Endodermal cell (in vitro differentiated cells): ENCODE data around the gene DLG2. TPM values are rescaled to one million over a fixed set of nuclear protein-coding genes. Genes with fewer than 3 reads are reported as not detected.

ENCODE experiments used
- DNase-seq: peaks from one replicate; pipeline ENCODE4 v3.0.0-alpha.2; 2017
- H3K27ac ChIP-seq: 2 replicates; pipeline ENCODE4 v1.5.1; 2013; ENCODE audit warnings: mild to moderate bottlenecking, low read depth, low read length, moderate library complexity
- H3K27me3 ChIP-seq: 2 replicates; pipeline ENCODE4 v1.6.1; 2013; ENCODE audit warnings: mild to moderate bottlenecking, low read length, moderate library complexity; ENCODE audit not compliant: insufficient read depth, control insufficient read depth, poor library complexity, severe bottlenecking
- H3K36me3 ChIP-seq: 2 replicates; pipeline ENCODE4 v1.7.0; 2013; ENCODE audit warnings: mild to moderate bottlenecking, low read length, moderate library complexity; ENCODE audit not compliant: control insufficient read depth, insufficient read depth
- H3K4me1 ChIP-seq: one replicate; pipeline ENCODE4 v1.7.0; 2013; ENCODE audit warnings: low read length; ENCODE audit not compliant: control insufficient read depth, insufficient read depth
- H3K4me3 ChIP-seq: 2 replicates; pipeline ENCODE4 v1.5.1; 2013; ENCODE audit warnings: mild to moderate bottlenecking, low read length, moderate library complexity
- H3K9ac ChIP-seq: 2 replicates; pipeline ENCODE4 v1.6.1; 2013; ENCODE audit warnings: mild to moderate bottlenecking, low read length, moderate library complexity; ENCODE audit not compliant: poor library complexity, severe bottlenecking; ENCODE audit errors: extremely low read depth
- H3K9me3 ChIP-seq: 2 replicates; pipeline ENCODE4 v1.6.1; 2013; ENCODE audit warnings: mild to moderate bottlenecking, low read length, moderate library complexity; ENCODE audit not compliant: control insufficient read depth
- H3K27ac Mint-ChIP-seq: 2 replicates; pipeline ENCODE4 v1.8.0; 2020; ENCODE audit warnings: mixed read lengths
- H3K27me3 Mint-ChIP-seq: 2 replicates; pipeline ENCODE4 v1.8.0; 2021; ENCODE audit warnings: mild to moderate bottlenecking, mixed read lengths; ENCODE audit not compliant: insufficient read depth
- H3K36me3 Mint-ChIP-seq: 2 replicates; pipeline ENCODE4 v1.8.0; 2020; ENCODE audit warnings: low read depth, mixed read lengths
- H3K4me1 Mint-ChIP-seq: 2 replicates; pipeline ENCODE4 v1.8.0; 2020; ENCODE audit warnings: mixed read lengths
- H3K4me3 Mint-ChIP-seq: 2 replicates; pipeline ENCODE4 v1.8.0; 2020; ENCODE audit warnings: mild to moderate bottlenecking, moderate library complexity, mixed read lengths
- H3K9me3 Mint-ChIP-seq: 2 replicates; pipeline ENCODE4 v1.8.0; 2020; ENCODE audit warnings: mild to moderate bottlenecking, mixed read lengths
- WGBS, 2 experiments: methylation state at CpG; one replicate each; pipeline versions ENCODE4 v1.1.5 to v1.1.7; 2013; ENCODE audit warnings: missing lambda C conversion rate in 2 of 2, mixed read lengths in 1 of 2; ENCODE audit not compliant: insufficient coverage in 1 of 2, insufficient read length in 1 of 2; 5-methylcytosine and 5-hydroxymethylcytosine counted together
- total RNA-seq, 2 donors: library from RNA; stranded (reverse); fragmentation: NEBNext Ultra II Directional in 1 of 2; extraction: Animal tissue kit (Norgen Biotek cat#: 25700) in 1 of 2; gene quantifications; 2 replicates in 1 of 2; 3 replicates in 1 of 2; pipeline ENCODE4 v1.2.1, GENCODE V29; 2021
- TF ChIP-seq, protein P1 (sequence below): fragments of 200-600 bp; sonication (generic); conservative IDR thresholded peaks from 2 replicates; pipeline ENCODE4 v1.5.0; 2021; ENCODE audit warnings: antibody characterized with exemption, mild to moderate bottlenecking

DLG2 gene
- total RNA-seq, 2 donors from 2014 or later = 9.6 to 10.6 TPM

DNA sequence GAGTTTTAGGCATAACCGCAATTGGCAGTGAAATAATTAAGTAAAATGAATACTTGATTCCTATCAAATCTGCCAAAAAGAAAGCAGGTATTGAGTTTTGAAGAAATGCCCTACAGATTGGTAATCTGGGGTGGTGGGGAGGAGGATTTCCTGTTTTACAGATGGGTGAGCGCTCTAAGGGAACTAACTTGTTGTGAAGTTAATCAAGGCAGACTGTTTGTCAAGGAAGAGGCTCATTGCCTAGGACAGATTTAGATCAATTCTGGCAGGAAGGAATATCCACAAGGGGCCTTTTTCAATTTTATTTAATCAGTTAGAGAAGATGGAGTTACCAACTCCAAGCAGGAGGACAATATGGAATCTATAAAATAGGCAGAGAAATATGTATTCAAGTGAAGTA is 2069.5 kb downstream of the DLG2 start:
- no peak overlapping the region for H3K9ac ChIP-seq
- no peaks in the 10 kb centered on the region for H3K27me3 Mint-ChIP-seq
- no peak overlapping the region for H3K27ac Mint-ChIP-seq
- WGBS, 2 experiments = 86 to 88% methylated on average over 2 of the region's 2 CpGs
- H3K4me3 Mint-ChIP-seq = no peak overlapping the region
- H3K4me1 Mint-ChIP-seq = peaks cover 20% of the 10 kb centered on the region
- H3K4me3 ChIP-seq = no peak overlapping the region
- H3K9me3 Mint-ChIP-seq = no peaks in the 10 kb centered on the region
- no peaks in the 10 kb centered on the region for H3K4me1 ChIP-seq
- DNase-seq = no peak
- TF ChIP-seq, protein P1, sequence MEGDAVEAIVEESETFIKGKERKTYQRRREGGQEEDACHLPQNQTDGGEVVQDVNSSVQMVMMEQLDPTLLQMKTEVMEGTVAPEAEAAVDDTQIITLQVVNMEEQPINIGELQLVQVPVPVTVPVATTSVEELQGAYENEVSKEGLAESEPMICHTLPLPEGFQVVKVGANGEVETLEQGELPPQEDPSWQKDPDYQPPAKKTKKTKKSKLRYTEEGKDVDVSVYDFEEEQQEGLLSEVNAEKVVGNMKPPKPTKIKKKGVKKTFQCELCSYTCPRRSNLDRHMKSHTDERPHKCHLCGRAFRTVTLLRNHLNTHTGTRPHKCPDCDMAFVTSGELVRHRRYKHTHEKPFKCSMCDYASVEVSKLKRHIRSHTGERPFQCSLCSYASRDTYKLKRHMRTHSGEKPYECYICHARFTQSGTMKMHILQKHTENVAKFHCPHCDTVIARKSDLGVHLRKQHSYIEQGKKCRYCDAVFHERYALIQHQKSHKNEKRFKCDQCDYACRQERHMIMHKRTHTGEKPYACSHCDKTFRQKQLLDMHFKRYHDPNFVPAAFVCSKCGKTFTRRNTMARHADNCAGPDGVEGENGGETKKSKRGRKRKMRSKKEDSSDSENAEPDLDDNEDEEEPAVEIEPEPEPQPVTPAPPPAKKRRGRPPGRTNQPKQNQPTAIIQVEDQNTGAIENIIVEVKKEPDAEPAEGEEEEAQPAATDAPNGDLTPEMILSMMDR = no peak
- no peak overlapping the region for H3K27ac ChIP-seq
- no peaks in the 10 kb centered on the region for H3K36me3 ChIP-seq
- no peaks in the 10 kb centered on the region for H3K27me3 ChIP-seq
- H3K9me3 ChIP-seq = no peaks in the 10 kb centered on the region
- peaks cover 2% of the 10 kb centered on the region for H3K36me3 Mint-ChIP-seq

DNA sequence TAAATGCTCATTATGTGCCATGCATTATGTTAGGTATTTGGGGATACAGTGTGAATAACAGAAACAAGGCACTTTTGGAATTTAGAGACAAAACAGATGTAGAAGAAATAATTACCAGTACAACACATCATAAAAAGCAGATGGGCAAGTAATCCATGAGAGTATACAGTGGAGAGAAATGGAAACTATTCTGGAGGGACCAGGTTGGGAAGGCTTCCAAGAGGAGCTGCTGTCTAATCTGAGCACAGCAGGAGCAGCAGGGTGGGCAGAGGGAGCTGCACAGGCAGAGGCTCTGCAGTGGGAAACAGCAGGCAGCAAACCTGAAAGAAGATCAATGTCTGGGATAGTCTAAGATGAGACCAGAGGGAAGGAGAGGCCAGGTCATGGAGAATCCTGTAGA is 2072.3 kb downstream of the DLG2 start:
- Histone ChIP-seq H3K36me3 (no peaks in the 10 kb centered on the region), H3K4me3 (no peak overlapping the region), H3K9ac (no peak overlapping the region), H3K27ac (no peak overlapping the region), H3K27me3 (peaks cover 17% of the 10 kb centered on the region), H3K9me3 (no peaks in the 10 kb centered on the region), H3K4me1 (no peaks in the 10 kb centered on the region)
- Mint-ChIP-seq H3K4me1 (peaks cover 20% of the 10 kb centered on the region), H3K4me3 (no peak overlapping the region), H3K9me3 (no peaks in the 10 kb centered on the region), H3K27ac (no peak overlapping the region), H3K36me3 (no peaks in the 10 kb centered on the region), H3K27me3 (no peaks in the 10 kb centered on the region)
- DNase-seq = no peak
- TF ChIP-seq, protein P1 = no peak

DNA sequence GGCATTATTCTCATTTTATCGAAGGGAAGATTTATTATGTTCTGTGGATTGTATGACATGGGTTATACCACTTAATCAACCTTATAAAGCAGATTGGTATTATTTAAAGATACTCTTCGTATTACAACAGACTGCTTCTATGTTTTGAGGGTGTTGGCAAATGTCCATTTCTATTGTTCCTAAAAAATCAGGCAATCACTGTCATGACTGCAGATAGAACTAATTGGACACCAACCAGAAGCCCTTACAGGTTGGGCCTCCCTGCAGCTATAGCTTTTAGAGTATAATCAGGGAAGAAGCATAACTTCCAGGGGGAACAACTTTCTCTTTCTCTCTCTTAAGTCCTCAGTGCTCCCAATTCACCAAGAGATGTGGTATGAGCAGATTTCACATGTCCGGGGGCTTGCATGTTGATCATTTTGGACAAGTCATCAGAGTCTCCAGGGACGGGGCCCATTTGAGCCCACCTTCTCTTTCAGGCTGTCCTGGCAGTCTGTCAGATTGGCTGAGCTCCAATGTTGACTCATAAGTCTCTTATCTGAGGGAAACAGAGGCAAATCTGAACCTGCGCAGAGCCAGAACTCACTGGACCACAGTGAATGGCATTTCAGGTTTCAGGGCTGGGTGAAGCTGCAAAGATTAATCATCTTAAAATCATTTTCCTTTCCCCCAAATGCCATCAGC is 2077.0 kb downstream of the DLG2 start:
- Histone ChIP-seq H3K36me3 (no peaks in the 10 kb centered on the region), H3K27ac (no peak overlapping the region), H3K9ac (no peak overlapping the region), H3K4me3 (no peak overlapping the region), H3K4me1 (no peaks in the 10 kb centered on the region), H3K27me3 (peaks cover 50% of the 10 kb centered on the region), H3K9me3 (no peaks in the 10 kb centered on the region)
- DNase-seq = no peak
- Mint-ChIP-seq H3K4me3 (no peak overlapping the region), H3K27ac (no peak overlapping the region), H3K9me3 (no peaks in the 10 kb centered on the region), H3K36me3 (no peaks in the 10 kb centered on the region), H3K4me1 (peaks cover 18% of the 10 kb centered on the region), H3K27me3 (peaks cover 6% of the 10 kb centered on the region)
- TF ChIP-seq, protein P1 = no peak
- 90 to 91% methylated on average over 2 to 5 of the region's 5 CpGs for WGBS, 2 experiments
